ENCODE data around the gene EPSTI1. TPM values are rescaled to one million over a fixed set of nuclear protein-coding genes. Genes with fewer than 3 reads are reported as not detected.
"Not testable (repeated sequence)": the region's sequence is repeated elsewhere in the genome, so short reads cannot be mapped to it uniquely, and the experiment has no call there.

Gene EPSTI1
- total RNA-seq = 3.5 and 4.6 TPM in 2 replicates

GRCh38 chr13:42991898-42992763, at the start of gene EPSTI1:
Gene EPSTI1, minus strand, starts transcription at chr13:42992241. Its CDS starts 76 bp downstream, at chr13:42992165.
- TF ChIP-seq CTCF (conservative IDR thresholded peaks at IDR 0.05; ENCODE audit: low read depth, low read length) = no peak
- H3K4me3 ChIP-seq (ENCODE audit: low read depth, low read length) = peak within 1 kb of the TSS; percentile 73
- no peak for DNase-seq (ENCODE audit: low read depth)

GRCh38 chr13:43041369-43041921, 49.4 kb upstream of the EPSTI1 start:
- DNase-seq (ENCODE audit: low read depth) = no peak
- no peak for TF ChIP-seq CTCF (conservative IDR thresholded peaks at IDR 0.05; ENCODE audit: low read depth, low read length)
- H3K4me3 ChIP-seq (ENCODE audit: low read depth, low read length) = no peak overlapping the region

- not testable (repeated sequence) for H3K4me3 ChIP-seq (ENCODE audit: low read depth, low read length); DNase-seq (ENCODE audit: low read depth)
Observed at GRCh38 chr13:43040581-43041368, 48.7 kb upstream of the EPSTI1 start.

GRCh38 chr13:43039966-43040365, 47.9 kb upstream of the EPSTI1 start:
- no peak for TF ChIP-seq CTCF (conservative IDR thresholded peaks at IDR 0.05; ENCODE audit: low read depth, low read length)
- DNase-seq (ENCODE audit: low read depth) = no peak
- no peak overlapping the region for H3K4me3 ChIP-seq (ENCODE audit: low read depth, low read length)

- no peak overlapping the region for H3K4me3 ChIP-seq (ENCODE audit: low read depth, low read length)
- no peak for DNase-seq (ENCODE audit: low read depth)
- no peak for TF ChIP-seq CTCF (conservative IDR thresholded peaks at IDR 0.05; ENCODE audit: low read depth, low read length)
Observed at GRCh38 chr13:43036351-43037250, 44.6 kb upstream of the EPSTI1 start.

GRCh38 chr13:43033038-43033437, 41.0 kb upstream of the EPSTI1 start:
- TF ChIP-seq CTCF (conservative IDR thresholded peaks at IDR 0.05; ENCODE audit: low read depth, low read length) = no peak
- H3K4me3 ChIP-seq (ENCODE audit: low read depth, low read length) = no peak overlapping the region
- no peak for DNase-seq (ENCODE audit: low read depth)
